ENCODE data around the gene HEXB.

GRCh38 chr5:74643111-74643562, 41.9 kb upstream of the HEXB start:
- TF ChIP-seq CTCF (IDR thresholded peaks at IDR 0.05): no peak
- no peak for TF ChIP-seq POLR2A (IDR thresholded peaks at IDR 0.05)
